Measurements from ENCODE around the gene TAMALIN. TPM values are rescaled to one million over a fixed set of nuclear protein-coding genes. Genes with fewer than 3 reads are reported as not detected.

TAMALIN gene
- total RNA-seq, 1 donor from 2014 or later = 5.1 TPM

DNA sequence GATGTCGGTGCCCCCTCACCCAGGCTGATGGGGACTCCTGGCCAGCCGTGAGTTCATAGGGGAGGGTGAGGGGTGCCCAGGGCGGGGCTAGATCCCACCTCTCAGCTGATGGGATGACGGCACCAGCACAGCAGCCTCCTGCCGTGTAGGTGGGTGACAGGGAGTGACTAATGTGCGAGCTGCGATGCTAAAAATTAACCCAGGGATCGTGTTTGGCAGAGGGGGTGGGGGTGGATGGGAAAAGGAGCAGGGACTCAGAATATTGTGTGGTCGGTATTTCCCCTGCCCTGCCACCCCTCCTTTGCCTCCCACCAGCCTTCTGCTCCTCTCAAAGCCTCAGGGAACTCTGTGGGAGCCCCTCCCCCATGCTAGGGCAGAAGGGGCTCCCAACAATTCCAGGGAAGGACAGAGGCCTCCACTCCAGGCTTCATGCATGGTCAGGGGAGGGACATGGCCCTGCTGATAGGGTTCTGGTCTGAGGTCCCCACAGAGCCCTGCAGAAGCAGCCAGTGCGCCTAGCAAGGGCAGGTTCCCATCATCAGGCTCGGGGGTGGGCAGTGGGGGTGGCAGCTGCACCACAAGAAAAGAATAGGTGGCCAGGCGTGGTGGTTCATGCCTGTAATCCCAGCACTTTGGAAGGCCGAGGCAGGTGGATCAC is 12.5 kb downstream of the TAMALIN start:
- TF ChIP-seq, protein P1, sequence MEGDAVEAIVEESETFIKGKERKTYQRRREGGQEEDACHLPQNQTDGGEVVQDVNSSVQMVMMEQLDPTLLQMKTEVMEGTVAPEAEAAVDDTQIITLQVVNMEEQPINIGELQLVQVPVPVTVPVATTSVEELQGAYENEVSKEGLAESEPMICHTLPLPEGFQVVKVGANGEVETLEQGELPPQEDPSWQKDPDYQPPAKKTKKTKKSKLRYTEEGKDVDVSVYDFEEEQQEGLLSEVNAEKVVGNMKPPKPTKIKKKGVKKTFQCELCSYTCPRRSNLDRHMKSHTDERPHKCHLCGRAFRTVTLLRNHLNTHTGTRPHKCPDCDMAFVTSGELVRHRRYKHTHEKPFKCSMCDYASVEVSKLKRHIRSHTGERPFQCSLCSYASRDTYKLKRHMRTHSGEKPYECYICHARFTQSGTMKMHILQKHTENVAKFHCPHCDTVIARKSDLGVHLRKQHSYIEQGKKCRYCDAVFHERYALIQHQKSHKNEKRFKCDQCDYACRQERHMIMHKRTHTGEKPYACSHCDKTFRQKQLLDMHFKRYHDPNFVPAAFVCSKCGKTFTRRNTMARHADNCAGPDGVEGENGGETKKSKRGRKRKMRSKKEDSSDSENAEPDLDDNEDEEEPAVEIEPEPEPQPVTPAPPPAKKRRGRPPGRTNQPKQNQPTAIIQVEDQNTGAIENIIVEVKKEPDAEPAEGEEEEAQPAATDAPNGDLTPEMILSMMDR (IDR thresholded peaks at IDR 0.05; ENCODE audit: insufficient read depth, low read length, poor library complexity, severe bottlenecking) = no peak
- H3K27me3 ChIP-seq (ENCODE audit: control insufficient read depth, insufficient read depth, low read length) = peaks cover 6% of the 10 kb centered on the region
- H3K4me3 ChIP-seq (ENCODE audit: low read depth, low read length) = no peak overlapping the region
- DNase-seq (ENCODE audit: low read depth) = no peak
- H3K36me3 ChIP-seq (ENCODE audit: control insufficient read depth, insufficient read depth, low read length) = no peaks in the 10 kb centered on the region

DNA sequence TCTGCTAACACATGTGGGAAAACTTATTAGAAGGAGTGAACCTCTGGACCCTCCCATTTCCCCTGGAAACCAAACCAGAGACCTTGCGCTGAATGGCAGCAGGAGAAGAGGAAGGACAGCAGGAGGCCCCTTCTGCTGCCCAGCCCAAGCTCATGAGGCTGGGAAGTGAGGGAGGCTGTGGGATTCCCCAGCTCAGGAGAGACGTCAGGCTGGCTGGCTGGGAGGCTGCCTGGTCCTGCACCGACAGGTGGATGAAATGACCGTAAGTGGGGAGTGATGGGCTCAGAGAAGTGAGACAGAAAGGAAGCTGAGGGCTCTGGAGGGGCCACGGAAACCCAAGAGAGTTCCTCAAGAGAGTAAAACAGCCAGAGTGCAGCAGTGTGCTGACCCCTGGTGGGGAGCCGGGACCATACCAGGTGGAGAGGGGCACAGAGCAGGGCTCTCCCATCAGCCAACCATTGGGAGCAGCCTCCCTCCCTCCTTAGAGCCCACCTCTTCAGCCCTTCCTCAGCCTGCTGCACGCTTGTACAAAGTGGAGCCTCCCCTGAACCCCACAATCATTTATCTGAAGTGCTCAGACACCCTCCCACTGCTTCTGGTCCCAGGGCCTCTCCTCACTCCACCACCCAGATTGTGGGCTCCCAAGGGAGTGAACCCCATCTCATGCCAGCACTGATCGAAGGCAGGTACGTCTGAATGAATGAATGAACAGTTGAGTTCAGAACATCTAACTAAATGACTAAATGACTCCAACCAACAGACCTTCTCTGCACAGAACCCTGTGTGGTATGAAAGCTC is 14.0 kb downstream of the TAMALIN start:
- TF ChIP-seq, protein P1 (IDR thresholded peaks at IDR 0.05; ENCODE audit: insufficient read depth, low read length, poor library complexity, severe bottlenecking) = peak; percentile 89
- no peak for DNase-seq (ENCODE audit: low read depth)
- Histone ChIP-seq H3K27me3 (ENCODE audit: control insufficient read depth, insufficient read depth, low read length) (no peaks in the 10 kb centered on the region), H3K4me3 (ENCODE audit: low read depth, low read length) (no peak overlapping the region), H3K36me3 (ENCODE audit: control insufficient read depth, insufficient read depth, low read length) (no peaks in the 10 kb centered on the region)

DNA sequence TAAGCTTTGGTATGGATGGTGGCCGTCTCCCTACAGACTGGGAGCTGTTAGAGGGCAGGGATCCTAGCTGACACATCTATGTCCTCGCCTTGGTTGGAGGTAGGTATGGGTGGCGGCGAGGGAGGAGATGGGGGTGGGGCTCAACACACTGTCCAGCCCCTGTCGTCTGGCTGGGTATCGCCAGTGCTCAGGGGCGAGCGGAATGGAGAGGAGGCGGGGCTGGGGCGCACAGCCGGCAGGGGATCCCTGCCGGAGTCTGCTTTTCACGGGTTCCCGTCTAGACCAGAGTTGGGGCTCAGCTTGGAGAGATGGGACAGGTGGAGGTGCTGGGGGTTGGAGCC is 16.1 kb downstream of the TAMALIN start:
- H3K27me3 ChIP-seq (ENCODE audit: control insufficient read depth, insufficient read depth, low read length) = no peaks in the 10 kb centered on the region
- TF ChIP-seq, protein P1 (IDR thresholded peaks at IDR 0.05; ENCODE audit: insufficient read depth, low read length, poor library complexity, severe bottlenecking) = no peak
- no peak for DNase-seq (ENCODE audit: low read depth)
- peak overlapping the region; percentile 50 for H3K4me3 ChIP-seq (ENCODE audit: low read depth, low read length)
- no peaks in the 10 kb centered on the region for H3K36me3 ChIP-seq (ENCODE audit: control insufficient read depth, insufficient read depth, low read length)

DNA sequence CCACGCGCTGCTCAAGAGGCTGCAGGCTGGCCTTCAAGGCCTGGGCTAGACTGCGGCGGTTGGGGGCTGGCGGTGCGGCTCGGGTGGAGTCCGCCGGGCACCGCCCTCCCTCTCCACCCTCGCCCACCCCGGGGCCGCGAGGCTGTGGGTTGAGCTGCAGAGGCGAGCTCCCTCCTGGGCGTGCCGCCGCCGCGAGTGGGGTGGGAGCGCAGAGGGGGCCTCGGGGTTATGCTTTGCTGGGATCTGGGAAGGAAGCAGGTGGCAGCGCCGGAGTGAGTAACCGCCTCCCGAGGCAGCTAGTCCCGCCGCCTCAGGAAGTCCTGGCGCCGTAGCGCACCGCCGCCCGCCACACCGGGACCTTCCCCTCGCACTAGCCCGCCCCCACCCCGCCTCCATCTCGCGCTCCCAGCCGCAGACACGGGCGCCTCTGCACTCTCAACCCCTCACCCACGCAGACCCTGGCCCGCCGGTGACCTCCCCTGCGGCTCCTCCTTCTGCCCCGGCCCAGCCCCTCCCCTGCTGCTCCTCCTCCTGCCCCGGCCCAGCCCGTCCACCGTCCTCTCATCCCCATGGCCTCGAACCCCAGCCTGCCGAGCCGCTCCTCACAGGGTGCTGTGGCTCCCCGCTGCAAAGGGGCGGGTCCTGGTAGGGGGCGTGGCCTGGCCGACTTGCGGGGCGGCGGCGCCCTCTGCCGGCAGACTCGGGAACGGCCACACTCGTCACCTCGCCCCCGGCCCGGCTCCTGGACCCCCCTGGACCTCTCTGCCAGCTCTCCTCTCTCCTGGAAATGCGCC is 16.6 kb downstream of the TAMALIN start:
- Histone ChIP-seq H3K27me3 (ENCODE audit: control insufficient read depth, insufficient read depth, low read length) (no peaks in the 10 kb centered on the region), H3K36me3 (ENCODE audit: control insufficient read depth, insufficient read depth, low read length) (no peaks in the 10 kb centered on the region), H3K4me3 (ENCODE audit: low read depth, low read length) (peak overlapping the region; percentile 50)
- TF ChIP-seq, protein P1 (IDR thresholded peaks at IDR 0.05; ENCODE audit: insufficient read depth, low read length, poor library complexity, severe bottlenecking) = peak; percentile 77
- no peak for DNase-seq (ENCODE audit: low read depth)

DNA sequence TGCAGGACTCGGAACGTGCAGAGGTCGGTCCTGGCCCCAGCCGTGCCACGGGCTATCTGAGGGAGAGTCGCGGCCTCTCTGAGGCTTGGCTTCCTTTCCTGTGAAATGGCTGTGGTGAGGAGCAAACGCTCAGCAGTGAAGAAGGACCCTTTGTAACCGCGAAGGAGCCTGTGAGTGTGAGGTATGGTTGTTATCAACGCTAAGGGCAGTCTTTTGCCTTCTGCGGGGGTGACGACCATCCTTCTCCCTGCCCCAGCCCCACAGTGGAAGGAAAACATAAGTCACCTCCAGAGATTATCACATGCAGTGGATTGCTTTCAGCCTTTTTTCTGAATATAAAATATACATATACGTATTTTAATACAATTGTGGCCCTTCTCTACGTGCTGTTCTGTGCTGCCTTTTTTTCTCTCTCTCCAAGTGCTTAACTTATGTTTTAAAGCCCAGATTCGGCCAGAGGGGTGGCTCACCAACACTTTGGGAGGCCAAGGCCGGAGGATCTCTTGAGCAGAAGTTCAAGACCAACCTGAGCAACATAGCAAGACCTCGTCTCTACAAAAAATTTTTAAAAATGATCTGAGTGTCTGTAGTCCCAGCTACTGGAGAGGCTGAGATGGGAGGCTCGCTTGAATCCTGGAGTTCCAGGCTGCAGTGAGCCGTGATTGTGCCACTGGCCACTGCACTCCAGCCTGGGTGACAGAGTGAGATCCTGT is 17.4 kb downstream of the TAMALIN start:
- H3K4me3 ChIP-seq (ENCODE audit: low read depth, low read length) = peak overlapping the region; percentile 50
- DNase-seq (ENCODE audit: low read depth) = no peak
- TF ChIP-seq, protein P1 (IDR thresholded peaks at IDR 0.05; ENCODE audit: insufficient read depth, low read length, poor library complexity, severe bottlenecking) = no peak

More for the DNA sequence above, 17.4 kb downstream of the TAMALIN start:
- H3K36me3 ChIP-seq (ENCODE audit: control insufficient read depth, insufficient read depth, low read length) = no peaks in the 10 kb centered on the region
- no peaks in the 10 kb centered on the region for H3K27me3 ChIP-seq (ENCODE audit: control insufficient read depth, insufficient read depth, low read length)
